HG03139 (cell line): ENCODE measurements around the gene PRKD1.
"Not testable (repeated sequence)": the region's sequence is repeated elsewhere in the genome, so short reads cannot be mapped to it uniquely, and the experiment has no call there.

Experiments
- ATAC-seq: cut with Tn5 transposase; IDR thresholded peaks from one replicate; pipeline ENCODE4 v1.9.1; 2021; ENCODE audit not compliant: unreplicated experiment

The PRKD1 gene

DNA sequence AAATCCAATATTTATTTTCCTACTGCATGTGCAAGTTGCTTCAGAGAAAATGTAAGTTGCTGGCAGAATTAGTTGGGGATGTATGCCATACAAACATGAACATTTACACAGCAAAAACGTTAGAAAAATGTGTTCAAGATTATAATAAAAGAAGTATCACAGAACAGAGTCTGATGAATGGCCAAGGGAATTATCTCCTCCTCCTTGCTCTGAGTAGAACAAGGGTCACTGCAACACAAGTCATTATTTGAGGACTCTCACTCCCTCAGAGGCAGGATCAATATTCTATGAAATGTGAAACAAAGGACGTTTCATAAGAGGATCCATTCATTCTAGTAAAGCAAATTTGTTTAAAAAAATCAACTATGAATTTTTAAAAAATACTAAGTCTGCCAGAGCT lies 177.8 kb downstream of the PRKD1 start:
- ATAC-seq = no peak

DNA sequence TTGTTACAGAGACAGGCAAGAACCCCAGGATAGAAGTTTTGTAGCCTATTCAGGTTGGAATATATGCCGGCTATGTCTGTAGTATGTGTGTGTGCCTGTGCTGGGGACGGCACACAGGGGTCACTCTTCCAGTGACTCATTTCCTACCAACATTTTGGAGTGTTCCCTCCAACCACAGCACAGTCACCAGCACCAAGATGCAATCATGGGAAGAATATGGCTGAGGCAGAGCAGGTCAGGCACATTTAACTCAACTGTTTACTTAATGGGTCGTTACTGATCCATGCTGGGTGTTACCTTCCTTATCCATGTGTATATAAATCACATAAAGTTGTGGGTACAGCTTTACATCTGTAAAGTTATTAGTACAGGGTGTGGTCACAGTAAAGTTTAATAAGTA lies 178.3 kb downstream of the PRKD1 start:
- ATAC-seq = no peak

DNA sequence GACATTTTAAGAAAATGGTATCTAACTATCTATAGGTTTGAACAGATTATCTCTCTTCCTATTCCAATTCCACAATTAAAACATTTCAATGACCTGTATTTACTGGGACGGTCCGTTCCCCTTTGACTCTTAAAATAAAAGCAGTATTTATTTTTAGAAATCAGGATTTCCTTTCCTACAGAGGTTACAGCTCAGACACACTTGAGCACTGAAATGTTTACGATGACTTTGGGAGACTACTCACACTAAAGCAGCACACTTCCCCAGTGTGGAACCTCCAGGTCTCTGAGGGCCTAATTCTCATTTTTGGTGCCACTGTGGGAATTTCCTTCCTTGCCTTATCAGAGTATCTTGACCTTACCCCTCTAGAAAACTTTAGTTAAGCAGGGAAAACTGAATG lies 181.8 kb downstream of the PRKD1 start:
- ATAC-seq = no peak

DNA sequence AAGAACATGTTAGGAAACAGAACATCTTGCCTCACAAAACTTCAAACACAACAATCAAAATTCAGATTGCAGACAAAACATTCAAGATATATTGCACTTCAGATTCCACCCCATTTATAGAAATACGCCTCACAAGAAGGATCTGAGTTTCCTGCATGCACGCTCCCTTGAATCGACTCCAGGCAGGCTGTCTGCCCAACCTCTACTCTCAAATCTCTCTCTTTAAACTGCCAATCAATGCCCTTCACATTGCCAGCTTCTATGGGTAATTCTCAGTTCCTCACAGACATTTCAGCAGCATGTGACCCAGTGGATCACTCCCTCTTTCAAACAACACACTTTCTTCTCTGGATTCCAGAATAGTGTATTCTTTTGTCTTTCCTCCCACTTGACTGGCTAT lies 184.1 kb downstream of the PRKD1 start:
- no peak for ATAC-seq

DNA sequence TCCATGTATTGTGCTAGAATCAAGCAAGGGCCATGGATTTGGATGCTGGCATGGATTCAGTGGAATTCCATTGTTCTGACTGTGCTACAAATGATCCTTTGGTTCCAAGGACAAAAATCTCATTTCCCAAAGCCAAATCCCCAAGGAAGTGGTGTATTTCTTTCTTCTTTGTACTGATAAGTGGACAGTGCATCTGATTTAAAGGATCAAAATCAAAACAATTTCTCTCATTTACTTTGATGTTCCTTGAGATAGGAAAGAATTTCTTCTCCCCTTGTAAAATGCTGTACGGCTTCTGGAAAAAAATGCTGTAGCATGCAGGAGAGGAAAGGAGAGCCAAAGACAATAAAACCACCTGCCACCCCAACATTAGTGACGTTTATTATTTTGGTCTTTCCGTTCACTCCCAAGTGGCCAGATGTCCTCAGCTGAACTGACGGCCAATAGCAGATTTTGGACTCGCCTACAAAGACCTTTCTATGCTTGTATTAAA lies 185.7 kb downstream of the PRKD1 start:
- ATAC-seq = no peak

DNA sequence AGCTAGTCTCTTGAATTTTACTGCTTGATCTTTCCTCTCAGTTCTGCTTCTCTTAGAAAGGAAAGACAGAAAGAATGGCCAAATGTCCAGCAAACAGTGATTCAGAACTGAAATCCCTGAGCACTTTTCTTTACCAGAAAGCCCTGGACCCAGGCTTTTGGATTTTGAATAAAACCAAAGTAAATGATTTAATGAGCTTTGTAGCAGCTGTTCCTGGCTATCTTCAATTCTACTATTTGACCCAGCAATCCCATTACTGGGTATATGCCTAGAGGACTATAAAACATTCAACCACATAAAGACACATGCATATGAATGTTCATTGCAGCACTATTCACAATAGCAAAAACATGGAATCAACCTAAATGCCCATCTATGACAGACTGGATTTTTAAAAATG lies 187.2 kb downstream of the PRKD1 start:
- ATAC-seq = no peak

DNA sequence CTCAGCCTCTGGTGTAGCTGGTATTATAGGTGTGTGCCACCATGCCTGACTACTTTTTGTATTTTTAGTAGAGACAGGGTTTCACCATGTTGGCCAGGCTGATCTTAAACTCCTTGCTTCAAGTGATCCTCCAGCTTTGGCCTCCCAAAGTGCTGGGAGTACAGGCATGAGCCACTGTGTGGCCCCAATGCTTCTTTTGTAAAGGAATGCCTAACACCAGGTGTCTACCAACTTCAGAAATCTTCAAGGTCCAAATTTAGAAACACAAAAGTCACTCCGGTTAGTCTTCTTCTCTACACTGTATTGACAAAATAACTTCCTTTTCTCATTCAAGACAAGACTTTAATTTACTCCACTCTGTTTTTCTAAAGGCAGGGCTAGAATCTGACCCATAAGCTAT lies 188.7 kb downstream of the PRKD1 start:
- ATAC-seq = no peak

DNA sequence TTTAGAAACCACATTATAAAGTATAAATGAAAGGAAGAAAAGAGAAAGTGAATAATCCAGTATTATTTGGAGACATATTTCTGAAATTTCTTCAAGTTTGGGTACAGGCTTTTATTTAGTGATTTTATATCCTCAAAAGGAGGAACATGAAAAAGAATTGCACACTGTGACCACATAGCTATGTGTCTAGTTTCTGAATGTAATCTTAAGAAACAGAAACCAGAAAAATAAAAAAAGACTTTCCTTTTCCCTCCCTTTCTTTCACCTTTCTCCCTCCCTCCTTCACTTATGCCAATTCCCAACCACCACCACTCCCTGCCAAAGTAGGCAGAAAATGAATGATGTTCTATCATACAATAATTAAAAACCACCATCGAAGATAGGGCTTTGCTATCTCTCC lies 189.6 kb downstream of the PRKD1 start:
- no peak for ATAC-seq

DNA sequence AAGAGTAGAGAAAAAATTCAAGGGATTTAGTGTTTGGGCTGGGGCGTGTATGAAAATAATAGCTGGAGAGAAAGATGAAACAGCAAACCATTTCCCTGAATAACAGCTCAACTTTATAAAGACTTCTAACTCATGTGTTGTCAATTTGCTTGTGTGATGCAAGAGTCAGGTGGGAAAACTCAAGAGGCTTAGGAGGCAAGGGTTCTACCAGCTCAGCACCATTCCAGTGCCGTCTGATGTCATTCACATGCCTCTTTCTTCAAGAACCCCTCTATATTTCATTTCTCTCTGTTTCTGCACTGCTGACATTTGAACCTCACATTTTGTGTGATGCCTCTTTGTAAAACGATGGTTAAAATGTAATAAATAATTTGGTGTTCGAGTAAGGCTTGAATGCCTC lies 192.2 kb downstream of the PRKD1 start:
- no peak for ATAC-seq

DNA sequence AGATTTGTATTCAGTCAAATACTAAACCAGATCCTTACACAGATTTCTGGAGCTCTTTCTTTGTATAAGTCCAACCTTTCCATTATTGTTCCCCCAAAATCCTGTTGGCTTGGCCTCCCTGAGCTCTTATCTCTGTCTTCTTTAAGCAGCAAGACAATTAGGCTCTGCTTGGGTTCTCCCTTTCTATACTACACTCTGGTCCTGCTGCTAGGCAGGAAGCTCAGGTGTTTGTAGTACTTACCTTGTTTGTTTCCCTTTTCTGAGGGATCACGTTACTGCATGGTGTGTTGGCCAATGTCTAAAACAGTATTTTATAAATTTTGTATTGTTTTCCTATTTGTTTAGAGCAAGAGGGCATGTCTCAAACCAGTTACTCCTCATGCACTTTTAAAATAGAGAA lies 192.9 kb downstream of the PRKD1 start:
- ATAC-seq = no peak

DNA sequence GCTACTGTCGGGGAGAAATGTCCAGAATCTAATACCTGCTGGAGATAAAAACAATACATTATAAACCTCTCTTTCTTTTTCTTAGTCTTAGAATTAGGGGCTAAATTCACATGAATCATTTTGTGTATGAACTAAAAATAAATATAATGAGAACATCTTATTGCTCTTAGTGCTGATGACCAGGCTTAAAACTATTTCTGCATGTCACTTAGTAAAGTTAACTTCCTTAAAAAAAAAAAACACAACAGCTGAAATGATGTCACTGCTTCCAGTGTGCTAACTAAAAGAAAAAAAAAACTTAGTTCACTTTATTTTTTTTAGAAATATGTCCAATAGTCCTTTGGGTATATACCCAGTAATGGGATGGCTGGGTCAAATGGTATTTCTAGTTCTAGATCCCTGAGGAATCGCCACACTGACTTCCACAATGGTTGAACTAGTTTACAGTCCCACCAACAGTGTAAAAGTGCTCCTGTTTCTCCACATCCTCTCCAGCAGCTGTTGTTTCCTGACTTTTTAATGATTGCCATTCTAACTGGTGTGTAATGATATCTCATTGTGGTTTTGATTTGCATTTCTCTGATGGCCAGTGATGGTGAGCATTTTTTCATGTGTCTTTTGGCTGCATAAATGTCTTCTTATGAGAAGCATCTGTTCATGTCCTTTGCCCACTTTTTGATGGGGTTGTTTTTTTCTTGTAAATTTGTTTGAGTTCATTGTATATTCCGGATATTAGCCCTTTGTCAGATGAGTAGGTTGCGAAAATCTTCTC lies 200.9 kb downstream of the PRKD1 start:
- not testable (repeated sequence) for ATAC-seq

DNA sequence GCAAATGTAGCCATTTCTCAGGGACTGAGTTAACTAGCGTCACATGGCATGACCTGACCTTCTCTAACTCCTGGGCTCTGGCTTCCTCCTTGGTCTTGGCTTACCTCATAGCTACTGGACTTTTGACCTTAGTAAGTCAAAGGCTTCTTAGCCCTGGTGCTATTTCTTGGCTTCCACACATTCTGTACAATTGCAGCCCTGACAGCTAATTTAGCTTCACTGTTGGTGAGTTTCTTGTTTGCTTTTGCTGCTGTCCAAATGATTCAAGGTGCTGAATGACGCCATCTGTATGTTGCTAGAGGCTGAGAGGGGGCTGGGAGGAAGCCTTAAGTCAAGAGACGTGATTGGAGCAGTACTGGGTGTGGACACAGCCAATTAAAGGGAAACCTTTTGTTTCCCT lies 202.7 kb downstream of the PRKD1 start:
- no peak for ATAC-seq

DNA sequence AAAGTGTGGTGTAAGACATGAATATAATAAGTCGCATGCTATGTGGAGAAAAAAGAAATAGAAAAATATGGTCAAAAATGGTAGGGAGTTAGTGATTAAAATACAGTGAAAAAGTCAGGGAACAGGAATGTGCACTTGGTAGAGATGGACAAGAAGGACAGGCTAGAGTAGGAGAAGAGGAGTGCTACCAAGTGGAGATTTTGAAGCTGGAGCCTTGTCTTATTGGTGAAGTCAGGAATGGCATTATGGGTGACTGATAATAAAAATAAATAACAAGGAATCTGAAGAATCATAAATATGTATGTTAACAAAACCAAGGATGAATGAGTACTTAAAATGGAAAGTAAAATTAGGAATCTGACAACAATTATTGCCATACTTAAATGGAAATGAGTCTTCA lies 204.8 kb downstream of the PRKD1 start:
- no peak for ATAC-seq

DNA sequence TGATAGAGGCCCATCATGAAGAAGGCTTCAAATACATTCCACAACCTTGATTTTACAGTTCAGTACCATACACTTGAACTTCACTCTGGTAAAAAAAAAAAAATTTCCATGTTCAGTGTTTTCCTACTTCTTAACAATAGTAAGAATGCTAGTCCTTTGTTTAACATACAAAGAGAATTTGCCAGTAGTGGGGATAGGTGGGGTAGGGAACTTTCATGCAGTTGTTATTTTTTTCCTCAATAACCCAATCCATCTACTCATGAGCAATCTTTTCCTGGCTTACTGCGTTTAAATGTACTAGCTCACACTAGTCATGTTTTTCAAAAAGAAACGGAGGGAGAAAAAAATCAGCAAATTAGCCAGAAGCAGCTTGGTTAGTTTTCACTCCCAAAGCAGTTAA lies 206.1 kb downstream of the PRKD1 start:
- ATAC-seq = no peak

DNA sequence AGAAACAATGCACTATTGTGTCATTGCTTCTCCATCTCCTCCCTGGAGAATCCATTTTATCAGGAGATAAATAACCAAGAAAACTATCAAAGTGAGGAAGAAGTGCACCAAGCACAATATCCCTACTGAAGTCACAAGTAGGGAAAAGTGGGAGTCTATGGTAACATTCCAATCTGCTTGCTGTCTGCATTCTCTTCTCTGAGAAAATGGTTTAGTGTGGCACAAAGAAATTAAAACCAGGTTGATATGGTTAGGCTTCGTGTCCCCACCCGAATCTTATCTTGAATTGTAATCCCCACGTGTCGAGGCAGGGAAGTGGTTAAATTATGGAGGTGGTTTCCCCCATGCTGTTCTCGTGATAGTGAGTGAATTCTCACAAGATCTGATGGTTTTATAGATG lies 209.7 kb downstream of the PRKD1 start:
- ATAC-seq = no peak

DNA sequence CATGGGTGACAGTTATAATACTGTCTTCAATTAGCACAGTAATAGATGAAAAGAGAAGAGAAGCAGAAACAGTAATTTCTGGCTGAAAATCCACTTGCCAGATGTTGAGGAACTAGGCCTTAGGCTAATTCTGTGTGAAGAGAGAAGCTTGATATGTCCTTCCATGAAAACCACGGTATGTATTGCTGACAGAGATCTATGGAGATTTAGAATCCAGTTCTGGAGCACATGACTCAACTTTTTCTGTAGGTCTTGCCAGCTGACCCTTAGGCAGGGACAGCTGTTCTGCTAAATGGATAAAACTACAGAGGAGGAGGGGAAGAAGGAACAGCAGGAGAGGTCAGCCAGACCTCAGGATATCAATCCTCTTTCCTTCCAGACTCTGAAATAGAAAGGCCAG lies 211.5 kb downstream of the PRKD1 start:
- no peak for ATAC-seq

DNA sequence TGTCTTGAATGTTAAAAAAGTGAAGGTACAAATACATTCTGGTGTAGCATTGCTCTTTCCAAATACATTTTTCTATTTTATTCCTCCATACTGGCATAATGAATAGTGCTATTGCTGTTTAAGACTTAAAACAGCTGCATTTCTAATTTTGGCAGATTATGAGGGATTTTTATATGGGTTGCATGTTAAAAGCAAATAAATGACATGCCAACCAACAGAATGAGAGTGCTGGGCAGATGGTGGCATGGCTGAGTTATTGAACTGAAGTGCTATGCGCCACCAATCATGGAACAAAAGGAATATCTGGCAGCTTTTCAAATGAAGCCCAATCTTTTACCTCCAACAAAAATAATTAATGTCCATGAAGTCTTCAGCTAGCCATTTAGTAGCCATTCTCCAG lies 215.0 kb downstream of the PRKD1 start:
- ATAC-seq = no peak

DNA sequence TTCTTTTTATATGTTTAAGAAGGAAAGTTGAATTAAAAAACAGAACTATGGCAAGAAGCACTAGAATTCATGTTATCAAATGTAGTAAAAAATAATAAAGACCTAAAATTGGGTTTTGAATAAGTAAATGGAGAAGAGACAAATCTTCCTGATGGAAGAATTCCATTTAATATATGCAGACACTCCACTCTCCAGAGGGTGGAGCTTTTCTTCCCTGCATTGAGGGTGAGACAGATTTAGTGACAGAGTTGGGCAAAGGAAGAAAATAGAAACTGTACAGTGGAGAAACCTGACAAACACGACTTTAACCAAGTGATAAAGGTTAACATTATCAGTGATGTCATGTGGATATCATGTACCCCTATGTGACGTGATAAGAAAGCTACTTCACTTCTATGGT lies 217.6 kb downstream of the PRKD1 start:
- ATAC-seq = no peak

DNA sequence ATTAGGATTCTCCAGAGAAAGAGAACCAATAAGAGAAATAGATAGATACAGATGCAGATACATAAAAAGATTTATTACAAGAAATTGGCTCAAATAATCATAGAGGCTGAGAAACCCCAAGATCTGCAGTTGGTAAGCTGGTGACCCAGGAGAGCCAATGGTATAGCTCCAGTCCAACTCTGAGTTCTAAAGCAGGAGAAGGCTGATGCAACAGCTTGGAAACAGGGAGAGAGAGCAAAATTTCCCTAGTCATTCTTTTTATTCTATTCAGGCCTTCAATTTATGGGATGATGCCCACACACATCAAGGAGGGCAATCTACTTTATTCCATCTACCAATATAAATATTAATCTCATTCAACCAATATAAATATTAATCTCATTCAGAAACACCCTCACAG lies 218.2 kb downstream of the PRKD1 start:
- no peak for ATAC-seq

DNA sequence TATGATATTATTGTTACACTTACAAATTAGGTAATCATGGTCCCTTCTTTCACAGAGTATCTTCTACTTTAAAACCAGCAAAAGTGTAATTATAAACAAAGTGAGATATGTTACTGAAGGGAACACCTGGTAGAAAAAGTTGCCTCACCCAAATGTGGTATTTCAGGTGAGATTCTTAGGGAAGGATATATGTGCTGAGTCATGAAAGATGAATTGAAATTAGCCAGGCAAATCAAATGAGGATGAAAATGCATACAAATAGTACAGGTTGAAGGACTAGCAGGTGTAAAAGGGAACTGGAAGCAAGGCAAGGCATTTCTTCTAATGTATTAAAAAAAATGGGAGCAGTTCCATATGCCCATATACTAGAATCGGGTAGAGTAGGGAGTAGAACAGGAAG lies 220.9 kb downstream of the PRKD1 start:
- ATAC-seq = no peak

DNA sequence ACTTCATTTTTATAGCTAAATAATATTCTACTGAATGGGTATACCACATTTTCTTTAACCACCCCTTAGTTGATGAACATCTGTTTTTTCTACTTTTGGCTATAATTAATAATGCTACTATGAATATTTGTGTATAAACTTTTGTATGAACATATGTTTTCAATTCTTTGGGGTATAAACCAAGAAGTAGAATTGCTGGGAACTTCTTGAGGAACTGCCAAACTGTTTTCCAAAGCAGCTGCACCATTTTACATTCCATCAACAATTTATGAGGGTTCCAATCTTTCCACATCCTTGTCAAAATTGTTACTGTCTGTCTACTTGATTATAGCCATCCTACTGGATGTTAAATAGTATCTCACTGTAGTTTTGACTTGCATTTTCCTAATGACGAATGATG lies 221.8 kb downstream of the PRKD1 start:
- no peak for ATAC-seq

DNA sequence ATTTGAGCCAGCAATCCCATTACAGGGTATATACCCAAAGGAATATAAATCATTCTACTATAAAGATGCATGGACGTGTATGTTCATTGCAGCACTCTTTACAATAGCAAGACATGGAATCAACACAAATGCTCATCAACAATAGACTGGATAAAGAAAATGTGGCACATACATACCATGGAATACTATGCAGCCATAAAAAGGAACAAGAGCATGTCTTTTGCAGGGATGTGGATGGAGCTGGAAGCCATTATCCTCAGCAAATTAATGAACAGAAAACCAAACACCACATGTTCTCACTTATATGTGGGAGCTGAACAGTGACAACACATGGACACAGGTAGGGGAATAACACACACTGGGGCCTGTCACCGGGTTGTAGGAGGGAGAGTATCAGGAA lies 238.1 kb downstream of the PRKD1 start:
- not testable (repeated sequence) for ATAC-seq

DNA sequence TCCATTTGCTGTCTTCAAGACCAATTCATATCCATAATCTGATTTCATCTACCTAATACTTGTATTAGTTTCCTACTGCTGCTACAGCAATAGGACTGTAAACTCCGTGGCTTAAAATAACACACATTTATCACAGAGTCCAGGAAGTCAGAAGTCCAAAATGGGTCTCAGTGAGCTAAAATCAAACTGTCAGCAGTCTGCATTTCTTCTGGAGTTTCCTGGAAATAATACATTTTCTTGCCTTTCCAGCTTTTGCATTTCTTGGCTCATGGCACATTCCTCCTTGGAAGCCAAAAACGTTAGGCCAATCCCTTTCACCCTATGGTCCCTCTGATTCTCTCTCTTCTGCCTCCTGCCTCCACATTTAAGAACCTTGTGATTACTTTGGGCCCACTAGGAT lies 239.8 kb downstream of the PRKD1 start:
- no peak for ATAC-seq
